AG09319 (cell line): ENCODE data around the gene USP3.

Source experiments
- DNase-seq: peaks from one replicate; pipeline ENCODE4 v3.0.0-alpha.2; 2010; ENCODE audit warnings: low read depth; ENCODE audit errors: extremely low read depth
- CTCF ChIP-seq: IDR thresholded peaks from 2 replicates; pipeline ENCODE4 v1.5.1; 2011; ENCODE audit warnings: low read depth, mild to moderate bottlenecking, inconsistent platforms, low read length, moderate library complexity

USP3 gene

GRCh38 chr15:63601026-63601703 lies 96.8 kb downstream of the USP3 start:
- no peak for TF ChIP-seq CTCF
- DNase-seq, result no peak

GRCh38 chr15:63601704-63602185 lies 97.4 kb downstream of the USP3 start:
- no peak for DNase-seq
- TF ChIP-seq CTCF, result no peak

- TF ChIP-seq CTCF, result no peak
- DNase-seq, result no peak
These were observed 98.2 kb downstream of the USP3 start for GRCh38 chr15:63602595-63602994.

GRCh38 chr15:63603516-63603915 lies 99.1 kb downstream of the USP3 start:
- no peak for TF ChIP-seq CTCF
- no peak for DNase-seq

- TF ChIP-seq CTCF, result no peak
- DNase-seq, result no peak
These were observed 99.9 kb downstream of the USP3 start for GRCh38 chr15:63604281-63604680.

- no peak for TF ChIP-seq CTCF
- DNase-seq, result no peak
These were observed 100.6 kb downstream of the USP3 start for GRCh38 chr15:63605036-63605435.

GRCh38 chr15:63605816-63606215 lies 101.4 kb downstream of the USP3 start:
- no peak for DNase-seq
- no peak for TF ChIP-seq CTCF
